GM23338 (cell line): ENCODE data around the gene EXOC3.

Source experiments
- CREB1 ChIP-seq: fragments of 250-450 bp; sonication (Bioruptor Pico); IDR thresholded peaks from 2 replicates; pipeline ENCODE4 v1.5.0; 2020; ENCODE audit warnings: low read depth, mild to moderate bottlenecking, moderate library complexity
- EZH2 ChIP-seq: fragments of 200-600 bp; sonication (generic); IDR thresholded peaks from one replicate; pipeline ENCODE4 v1.8.0; 2017; ENCODE audit warnings: antibody characterized with exemption, mild to moderate bottlenecking, low read depth; ENCODE audit not compliant: unreplicated experiment
- EZH2phosphoT487 ChIP-seq: fragments of 200-600 bp; sonication (generic); IDR thresholded peaks from one replicate; pipeline ENCODE4 v1.8.1; 2018; ENCODE audit warnings: antibody characterized with exemption; ENCODE audit not compliant: unreplicated experiment
- JUNB ChIP-seq: IDR thresholded peaks from one replicate; pipeline ENCODE4 v1.6.1; 2016; ENCODE audit warnings: antibody characterized with exemption; ENCODE audit not compliant: unreplicated experiment
- NANOG ChIP-seq: IDR thresholded peaks from 2 replicates; pipeline ENCODE4 v1.6.1; 2016; ENCODE audit warnings: antibody characterized with exemption, borderline replicate concordance
- POLR2AphosphoS5 ChIP-seq: IDR thresholded peaks from 2 replicates; pipeline ENCODE4 v1.6.1; 2016; ENCODE audit warnings: antibody characterized with exemption, low read depth
- STAT1 ChIP-seq: IDR thresholded peaks from one replicate; pipeline ENCODE4 v1.6.1; 2016; ENCODE audit warnings: antibody characterized with exemption; ENCODE audit not compliant: unreplicated experiment
- ZNF114 ChIP-seq: fragments of 250-450 bp; sonication (Bioruptor Pico); IDR thresholded peaks from 2 replicates; pipeline ENCODE4 v1.5.0; 2020; ENCODE audit warnings: mild to moderate bottlenecking, moderate library complexity
- ZNF331 ChIP-seq: fragments of 250-450 bp; sonication (Bioruptor Pico); IDR thresholded peaks from 2 replicates; pipeline ENCODE4 v1.5.0; 2020; ENCODE audit warnings: low read depth, mild to moderate bottlenecking, moderate library complexity
- TF ChIP-seq, protein P1 (sequence below), 2 experiments: fragments of 200-600 bp in 1 of 2; sonication (generic) in 1 of 2; conservative IDR thresholded peaks; 2 replicates each; pipeline versions ENCODE4 v1.5.1 to v1.6.1; 2016 to 2017; ENCODE audit warnings: antibody characterized with exemption in 2 of 2, low read depth in 2 of 2, mild to moderate bottlenecking in 2 of 2, moderate library complexity in 1 of 2
- TF ChIP-seq, protein P2 (sequence below): IDR thresholded peaks from one replicate; pipeline ENCODE4 v1.6.1; 2018; ENCODE audit warnings: antibody characterized with exemption; ENCODE audit not compliant: unreplicated experiment
- TF ChIP-seq, protein P3 (sequence below): IDR thresholded peaks from 2 replicates; pipeline ENCODE4 v1.6.1; 2016; ENCODE audit warnings: antibody characterized with exemption
- TF ChIP-seq, protein P4 (sequence below): fragments of 250-450 bp; sonication (Bioruptor Pico); IDR thresholded peaks from 2 replicates; pipeline ENCODE4 v1.5.0; 2020; ENCODE audit warnings: mild to moderate bottlenecking, moderate library complexity

DNA sequence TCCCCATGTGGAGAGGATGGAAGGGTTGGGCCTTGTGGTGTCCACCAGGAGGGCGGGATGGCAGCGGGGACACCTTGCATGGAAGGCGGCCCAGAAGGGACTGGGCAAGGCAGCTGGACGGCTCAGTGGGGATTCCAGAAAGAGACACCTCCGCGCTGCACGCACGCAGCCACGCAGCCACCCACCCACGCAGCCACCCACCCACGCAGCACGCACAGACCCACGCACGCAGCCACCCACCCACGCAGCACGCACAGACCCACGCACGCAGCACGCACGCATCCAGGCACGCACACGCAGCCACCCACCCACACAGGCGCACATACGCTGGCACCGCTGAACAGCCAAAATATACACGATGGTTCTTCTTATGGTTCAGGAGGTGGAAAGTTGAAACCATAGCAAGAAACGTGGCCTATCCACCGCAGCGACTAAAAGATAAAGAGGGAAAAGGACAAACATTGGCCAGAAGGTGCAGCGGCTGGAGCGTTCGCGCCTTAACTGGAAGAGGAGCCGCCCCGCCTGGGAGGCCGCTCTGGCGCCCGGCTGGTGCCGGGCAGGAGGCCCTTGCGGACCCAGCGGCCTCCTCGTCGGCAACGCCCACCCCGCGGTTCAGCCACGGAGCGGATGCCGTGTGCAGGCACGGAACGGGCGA, 22.2 kb upstream of the EXOC3 start:
- TF ChIP-seq POLR2AphosphoS5 (no peak), EZH2phosphoT487 (no peak), EZH2 (no peak), CREB1 (CRISPR knock-in tag) (no peak), JUNB (no peak), NANOG (no peak), STAT1 (no peak), ZNF114 (CRISPR knock-in tag) (no peak), ZNF331 (no peak)
- TF ChIP-seq, protein P1, sequence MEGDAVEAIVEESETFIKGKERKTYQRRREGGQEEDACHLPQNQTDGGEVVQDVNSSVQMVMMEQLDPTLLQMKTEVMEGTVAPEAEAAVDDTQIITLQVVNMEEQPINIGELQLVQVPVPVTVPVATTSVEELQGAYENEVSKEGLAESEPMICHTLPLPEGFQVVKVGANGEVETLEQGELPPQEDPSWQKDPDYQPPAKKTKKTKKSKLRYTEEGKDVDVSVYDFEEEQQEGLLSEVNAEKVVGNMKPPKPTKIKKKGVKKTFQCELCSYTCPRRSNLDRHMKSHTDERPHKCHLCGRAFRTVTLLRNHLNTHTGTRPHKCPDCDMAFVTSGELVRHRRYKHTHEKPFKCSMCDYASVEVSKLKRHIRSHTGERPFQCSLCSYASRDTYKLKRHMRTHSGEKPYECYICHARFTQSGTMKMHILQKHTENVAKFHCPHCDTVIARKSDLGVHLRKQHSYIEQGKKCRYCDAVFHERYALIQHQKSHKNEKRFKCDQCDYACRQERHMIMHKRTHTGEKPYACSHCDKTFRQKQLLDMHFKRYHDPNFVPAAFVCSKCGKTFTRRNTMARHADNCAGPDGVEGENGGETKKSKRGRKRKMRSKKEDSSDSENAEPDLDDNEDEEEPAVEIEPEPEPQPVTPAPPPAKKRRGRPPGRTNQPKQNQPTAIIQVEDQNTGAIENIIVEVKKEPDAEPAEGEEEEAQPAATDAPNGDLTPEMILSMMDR (conservative IDR thresholded peaks at IDR 0.05; ENCODE audit: low read depth in 2 of 2) = no peak
- TF ChIP-seq, protein P2, sequence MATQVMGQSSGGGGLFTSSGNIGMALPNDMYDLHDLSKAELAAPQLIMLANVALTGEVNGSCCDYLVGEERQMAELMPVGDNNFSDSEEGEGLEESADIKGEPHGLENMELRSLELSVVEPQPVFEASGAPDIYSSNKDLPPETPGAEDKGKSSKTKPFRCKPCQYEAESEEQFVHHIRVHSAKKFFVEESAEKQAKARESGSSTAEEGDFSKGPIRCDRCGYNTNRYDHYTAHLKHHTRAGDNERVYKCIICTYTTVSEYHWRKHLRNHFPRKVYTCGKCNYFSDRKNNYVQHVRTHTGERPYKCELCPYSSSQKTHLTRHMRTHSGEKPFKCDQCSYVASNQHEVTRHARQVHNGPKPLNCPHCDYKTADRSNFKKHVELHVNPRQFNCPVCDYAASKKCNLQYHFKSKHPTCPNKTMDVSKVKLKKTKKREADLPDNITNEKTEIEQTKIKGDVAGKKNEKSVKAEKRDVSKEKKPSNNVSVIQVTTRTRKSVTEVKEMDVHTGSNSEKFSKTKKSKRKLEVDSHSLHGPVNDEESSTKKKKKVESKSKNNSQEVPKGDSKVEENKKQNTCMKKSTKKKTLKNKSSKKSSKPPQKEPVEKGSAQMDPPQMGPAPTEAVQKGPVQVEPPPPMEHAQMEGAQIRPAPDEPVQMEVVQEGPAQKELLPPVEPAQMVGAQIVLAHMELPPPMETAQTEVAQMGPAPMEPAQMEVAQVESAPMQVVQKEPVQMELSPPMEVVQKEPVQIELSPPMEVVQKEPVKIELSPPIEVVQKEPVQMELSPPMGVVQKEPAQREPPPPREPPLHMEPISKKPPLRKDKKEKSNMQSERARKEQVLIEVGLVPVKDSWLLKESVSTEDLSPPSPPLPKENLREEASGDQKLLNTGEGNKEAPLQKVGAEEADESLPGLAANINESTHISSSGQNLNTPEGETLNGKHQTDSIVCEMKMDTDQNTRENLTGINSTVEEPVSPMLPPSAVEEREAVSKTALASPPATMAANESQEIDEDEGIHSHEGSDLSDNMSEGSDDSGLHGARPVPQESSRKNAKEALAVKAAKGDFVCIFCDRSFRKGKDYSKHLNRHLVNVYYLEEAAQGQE = no peak
- TF ChIP-seq, protein P3, sequence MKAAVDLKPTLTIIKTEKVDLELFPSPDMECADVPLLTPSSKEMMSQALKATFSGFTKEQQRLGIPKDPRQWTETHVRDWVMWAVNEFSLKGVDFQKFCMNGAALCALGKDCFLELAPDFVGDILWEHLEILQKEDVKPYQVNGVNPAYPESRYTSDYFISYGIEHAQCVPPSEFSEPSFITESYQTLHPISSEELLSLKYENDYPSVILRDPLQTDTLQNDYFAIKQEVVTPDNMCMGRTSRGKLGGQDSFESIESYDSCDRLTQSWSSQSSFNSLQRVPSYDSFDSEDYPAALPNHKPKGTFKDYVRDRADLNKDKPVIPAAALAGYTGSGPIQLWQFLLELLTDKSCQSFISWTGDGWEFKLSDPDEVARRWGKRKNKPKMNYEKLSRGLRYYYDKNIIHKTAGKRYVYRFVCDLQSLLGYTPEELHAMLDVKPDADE = no peak
- TF ChIP-seq, protein P4, sequence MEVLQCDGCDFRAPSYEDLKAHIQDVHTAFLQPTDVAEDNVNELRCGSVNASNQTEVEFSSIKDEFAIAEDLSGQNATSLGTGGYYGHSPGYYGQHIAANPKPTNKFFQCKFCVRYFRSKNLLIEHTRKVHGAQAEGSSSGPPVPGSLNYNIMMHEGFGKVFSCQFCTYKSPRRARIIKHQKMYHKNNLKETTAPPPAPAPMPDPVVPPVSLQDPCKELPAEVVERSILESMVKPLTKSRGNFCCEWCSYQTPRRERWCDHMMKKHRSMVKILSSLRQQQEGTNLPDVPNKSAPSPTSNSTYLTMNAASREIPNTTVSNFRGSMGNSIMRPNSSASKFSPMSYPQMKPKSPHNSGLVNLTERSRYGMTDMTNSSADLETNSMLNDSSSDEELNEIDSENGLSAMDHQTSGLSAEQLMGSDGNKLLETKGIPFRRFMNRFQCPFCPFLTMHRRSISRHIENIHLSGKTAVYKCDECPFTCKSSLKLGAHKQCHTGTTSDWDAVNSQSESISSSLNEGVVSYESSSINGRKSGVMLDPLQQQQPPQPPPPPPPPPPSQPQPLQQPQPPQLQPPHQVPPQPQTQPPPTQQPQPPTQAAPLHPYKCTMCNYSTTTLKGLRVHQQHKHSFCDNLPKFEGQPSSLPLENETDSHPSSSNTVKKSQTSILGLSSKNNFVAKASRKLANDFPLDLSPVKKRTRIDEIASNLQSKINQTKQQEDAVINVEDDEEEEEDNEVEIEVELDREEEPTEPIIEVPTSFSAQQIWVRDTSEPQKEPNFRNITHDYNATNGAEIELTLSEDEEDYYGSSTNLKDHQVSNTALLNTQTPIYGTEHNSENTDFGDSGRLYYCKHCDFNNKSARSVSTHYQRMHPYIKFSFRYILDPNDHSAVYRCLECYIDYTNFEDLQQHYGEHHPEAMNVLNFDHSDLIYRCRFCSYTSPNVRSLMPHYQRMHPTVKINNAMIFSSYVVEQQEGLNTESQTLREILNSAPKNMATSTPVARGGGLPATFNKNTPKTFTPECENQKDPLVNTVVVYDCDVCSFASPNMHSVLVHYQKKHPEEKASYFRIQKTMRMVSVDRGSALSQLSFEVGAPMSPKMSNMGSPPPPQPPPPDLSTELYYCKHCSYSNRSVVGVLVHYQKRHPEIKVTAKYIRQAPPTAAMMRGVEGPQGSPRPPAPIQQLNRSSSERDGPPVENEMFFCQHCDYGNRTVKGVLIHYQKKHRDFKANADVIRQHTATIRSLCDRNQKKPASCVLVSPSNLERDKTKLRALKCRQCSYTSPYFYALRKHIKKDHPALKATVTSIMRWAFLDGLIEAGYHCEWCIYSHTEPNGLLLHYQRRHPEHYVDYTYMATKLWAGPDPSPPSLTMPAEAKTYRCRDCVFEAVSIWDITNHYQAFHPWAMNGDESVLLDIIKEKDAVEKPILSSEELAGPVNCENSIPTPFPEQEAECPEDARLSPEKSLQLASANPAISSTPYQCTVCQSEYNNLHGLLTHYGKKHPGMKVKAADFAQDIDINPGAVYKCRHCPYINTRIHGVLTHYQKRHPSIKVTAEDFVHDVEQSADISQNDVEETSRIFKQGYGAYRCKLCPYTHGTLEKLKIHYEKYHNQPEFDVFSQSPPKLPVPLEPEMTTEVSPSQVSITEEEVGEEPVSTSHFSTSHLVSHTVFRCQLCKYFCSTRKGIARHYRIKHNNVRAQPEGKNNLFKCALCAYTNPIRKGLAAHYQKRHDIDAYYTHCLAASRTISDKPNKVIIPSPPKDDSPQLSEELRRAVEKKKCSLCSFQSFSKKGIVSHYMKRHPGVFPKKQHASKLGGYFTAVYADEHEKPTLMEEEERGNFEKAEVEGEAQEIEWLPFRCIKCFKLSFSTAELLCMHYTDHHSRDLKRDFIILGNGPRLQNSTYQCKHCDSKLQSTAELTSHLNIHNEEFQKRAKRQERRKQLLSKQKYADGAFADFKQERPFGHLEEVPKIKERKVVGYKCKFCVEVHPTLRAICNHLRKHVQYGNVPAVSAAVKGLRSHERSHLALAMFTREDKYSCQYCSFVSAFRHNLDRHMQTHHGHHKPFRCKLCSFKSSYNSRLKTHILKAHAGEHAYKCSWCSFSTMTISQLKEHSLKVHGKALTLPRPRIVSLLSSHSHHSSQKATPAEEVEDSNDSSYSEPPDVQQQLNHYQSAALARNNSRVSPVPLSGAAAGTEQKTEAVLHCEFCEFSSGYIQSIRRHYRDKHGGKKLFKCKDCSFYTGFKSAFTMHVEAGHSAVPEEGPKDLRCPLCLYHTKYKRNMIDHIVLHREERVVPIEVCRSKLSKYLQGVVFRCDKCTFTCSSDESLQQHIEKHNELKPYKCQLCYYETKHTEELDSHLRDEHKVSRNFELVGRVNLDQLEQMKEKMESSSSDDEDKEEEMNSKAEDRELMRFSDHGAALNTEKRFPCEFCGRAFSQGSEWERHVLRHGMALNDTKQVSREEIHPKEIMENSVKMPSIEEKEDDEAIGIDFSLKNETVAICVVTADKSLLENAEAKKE = no peak
